Gastroesophageal sphincter (tissue), 4 donors: ENCODE results near the gene BATF. TPM values are rescaled to one million over a fixed set of nuclear protein-coding genes. Genes with fewer than 3 reads are reported as not detected.

Experiments used
- ATAC-seq: fragments of 150-250 bp; one replicate; pipeline ENCODE4 v1.9.1; 2016; ENCODE audit warnings: mild to moderate bottlenecking, moderate library complexity
- H3K27ac ChIP-seq, 4 donors: fragments of 200-600 bp; sonication (generic) in 3 of 4; 1 replicate in 3 of 4; 2 replicates in 1 of 4; pipeline ENCODE4 v1.5.1; 2016 to 2019
- H3K27me3 ChIP-seq: fragments of 200-600 bp; sonication (generic); one replicate; pipeline ENCODE4 v1.5.1; 2019
- H3K36me3 ChIP-seq, 2 donors: fragments of 200-600 bp; sonication (generic); one replicate each; pipeline ENCODE4 v1.5.1; 2019; ENCODE audit warnings: control low read depth in 1 of 2
- H3K4me1 ChIP-seq, 3 donors: fragments of 200-600 bp; sonication (generic); 1 replicate in 2 of 3; 2 replicates in 1 of 3; pipeline ENCODE4 v1.5.1; 2016 to 2019; ENCODE audit warnings: control low read depth in 2 of 3
- H3K4me3 ChIP-seq, 2 donors: fragments of 200-600 bp; sonication (generic); one replicate each; pipeline ENCODE4 v1.5.1; 2019; ENCODE audit warnings: mild to moderate bottlenecking in 1 of 2, moderate library complexity in 1 of 2
- H3K9me3 ChIP-seq, 3 donors: fragments of 200-600 bp; sonication (generic); one replicate each; pipeline ENCODE4 v1.5.1; 2017 to 2019; ENCODE audit warnings: control low read depth in 2 of 3
- CTCF ChIP-seq, 4 experiments: fragments of 200-600 bp in 2 of 4; fragments of 450-650 bp in 2 of 4; sonication (generic) in 1 of 4; IDR thresholded peaks; one replicate each; pipeline ENCODE4 v1.5.1; 2017 to 2019; ENCODE audit warnings: antibody characterized with exemption in 4 of 4, mild to moderate bottlenecking in 2 of 4, moderate library complexity in 2 of 4
- EP300 ChIP-seq: sonication (generic); formaldehyde crosslinking; IDR thresholded peaks from one replicate; pipeline ENCODE4 v1.6.1; 2017; ENCODE audit warnings: antibody characterized with exemption, mild to moderate bottlenecking
- POLR2A ChIP-seq, 2 donors: fragments of 450-650 bp; IDR thresholded peaks; one replicate each; pipeline ENCODE4 v1.6.1; 2017; ENCODE audit warnings: antibody characterized with exemption in 2 of 2, mild to moderate bottlenecking in 2 of 2, moderate library complexity in 1 of 2
- POLR2AphosphoS5 ChIP-seq: sonication (generic); formaldehyde crosslinking; IDR thresholded peaks from one replicate; pipeline ENCODE4 v1.6.1; 2017; ENCODE audit warnings: antibody characterized with exemption
- WGBS, 2 donors: methylation state at CpG; one replicate each; pipeline ENCODE4 v1.1.5; 2018; ENCODE audit warnings: low coverage in 1 of 2; 5-methylcytosine and 5-hydroxymethylcytosine counted together
- total RNA-seq, 4 donors: library from RNA; depleted of rRNA; stranded (reverse); fragments of >200 nt; gene quantifications; one replicate each; pipeline ENCODE4 v1.1.0, GENCODE V29; 2016

BATF gene
- total RNA-seq, 4 donors from 2014 or later = 2.6 to 16.8 (median 3.2) TPM

GRCh38 chr14:75482366-75482765 is 39.9 kb upstream of the BATF start:
- Histone ChIP-seq H3K9me3 (no peaks in the 10 kb centered on the region), H3K4me3 (no peak overlapping the region), H3K36me3 (no peaks in the 10 kb centered on the region), H3K4me1 (peaks cover 0 to 13% (median 0%) of the 10 kb centered on the region in 3 donors), H3K27ac (no peak overlapping the region), H3K27me3 (no peaks in the 10 kb centered on the region)
- no peak for TF ChIP-seq POLR2A (IDR thresholded peaks at IDR 0.05)
- TF ChIP-seq CTCF (IDR thresholded peaks at IDR 0.05) = no peak
- TF ChIP-seq POLR2AphosphoS5 = no peak
- TF ChIP-seq EP300 = no peak
- ATAC-seq = no peak
- WGBS, 2 donors = no CpG with 5 or more reads among the region's 4 CpGs

- ATAC-seq = no peak
- Histone ChIP-seq H3K27me3 (no peaks in the 10 kb centered on the region), H3K36me3 (no peaks in the 10 kb centered on the region), H3K27ac (no peak overlapping the region), H3K4me1 (peaks cover 0 to 11% (median 0%) of the 10 kb centered on the region in 3 donors), H3K9me3 (no peaks in the 10 kb centered on the region), H3K4me3 (no peak overlapping the region)
- 74 to 92% methylated on average over 2 to 3 of the region's 4 CpGs for whole genome bisulfite sequencing, 2 donors
- TF ChIP-seq EP300 = no peak
- no peak for TF ChIP-seq CTCF (IDR thresholded peaks at IDR 0.05)
- no peak for TF ChIP-seq POLR2A (IDR thresholded peaks at IDR 0.05)
These were observed 37.4 kb upstream of the BATF start for GRCh38 chr14:75484711-75485429.

GRCh38 chr14:75486318-75486717 is 36.0 kb upstream of the BATF start:
- ATAC-seq = no peak
- H3K9me3 ChIP-seq = no peaks in the 10 kb centered on the region
- H3K36me3 ChIP-seq = no peaks in the 10 kb centered on the region
- H3K4me3 ChIP-seq = no peak overlapping the region
- no peaks in the 10 kb centered on the region for H3K4me1 ChIP-seq
- TF ChIP-seq POLR2A (IDR thresholded peaks at IDR 0.05) = no peak
- TF ChIP-seq CTCF (IDR thresholded peaks at IDR 0.05) = no peak
- TF ChIP-seq EP300 = no peak
- no peak for TF ChIP-seq POLR2AphosphoS5
- H3K27ac ChIP-seq = no peak overlapping the region
- no peaks in the 10 kb centered on the region for H3K27me3 ChIP-seq
- WGBS, 2 donors = 69 to 86% methylated on average over 1 of the region's 1 CpG

- WGBS, 2 donors = 78 to 83% methylated on average over 7 of the region's 7 CpGs
- Histone ChIP-seq H3K27ac (no peak overlapping the region), H3K4me1 (no peaks in the 10 kb centered on the region), H3K9me3 (no peaks in the 10 kb centered on the region), H3K27me3 (no peaks in the 10 kb centered on the region), H3K36me3 (no peaks in the 10 kb centered on the region), H3K4me3 (no peak overlapping the region)
- TF ChIP-seq POLR2AphosphoS5 (no peak), EP300 (no peak), CTCF (IDR thresholded peaks at IDR 0.05) (no peak), POLR2A (IDR thresholded peaks at IDR 0.05) (no peak)
- no peak for ATAC-seq
These were observed 35.1 kb upstream of the BATF start for GRCh38 chr14:75487155-75487671.

- WGBS, 2 donors = 93% methylated on average over 5 of the region's 6 CpGs; no CpG with 5 or more reads in 1 of the 2 donors
- H3K4me1 ChIP-seq = no peaks in the 10 kb centered on the region
- H3K27me3 ChIP-seq = no peaks in the 10 kb centered on the region
- ATAC-seq = no peak
- H3K27ac ChIP-seq = no peak overlapping the region
- no peaks in the 10 kb centered on the region for H3K36me3 ChIP-seq
- TF ChIP-seq POLR2AphosphoS5 = no peak
- no peak for TF ChIP-seq EP300
- H3K9me3 ChIP-seq = no peaks in the 10 kb centered on the region
- no peak overlapping the region for H3K4me3 ChIP-seq
These were observed 32.8 kb upstream of the BATF start for GRCh38 chr14:75489480-75489837.
